Stomach (tissue), 9 donors: ENCODE measurements around the gene GAGE12J. TPM values are rescaled to one million over a fixed set of nuclear protein-coding genes. Genes with fewer than 3 reads are reported as not detected.

ENCODE experiments used
- DNase-seq, 2 donors: peaks; one replicate each; pipeline versions ENCODE4 v3.0.0 to v3.0.0-alpha.2; 2013 to 2019
- H3K27ac ChIP-seq, 5 donors: fragments of 200-600 bp in 4 of 5; sonication (generic) in 4 of 5; one replicate each; pipeline ENCODE4 v1.5.1; 2013 to 2019; ENCODE audit warnings: mild to moderate bottlenecking in 1 of 5, moderate library complexity in 1 of 5
- H3K27me3 ChIP-seq, 3 donors: fragments of 200-600 bp; sonication (generic); one replicate each; pipeline ENCODE4 v1.5.1; 2017 to 2019; ENCODE audit warnings: mixed run types in 1 of 3
- H3K36me3 ChIP-seq, 4 donors: fragments of 200-600 bp; sonication (generic); 1 replicate in 3 of 4; 2 replicates in 1 of 4; pipeline ENCODE4 v1.5.1; 2016 to 2019
- H3K4me1 ChIP-seq, 4 donors: fragments of 200-600 bp; sonication (generic); one replicate each; pipeline ENCODE4 v1.5.1; 2016 to 2019
- H3K4me3 ChIP-seq, 4 donors: fragments of 200-600 bp; sonication (generic) in 3 of 4; one replicate each; pipeline ENCODE4 v1.5.1; 2016 to 2019; ENCODE audit warnings: mild to moderate bottlenecking in 1 of 4
- H3K9me3 ChIP-seq, 4 donors: fragments of 200-600 bp; sonication (generic); one replicate each; pipeline ENCODE4 v1.5.1; 2016 to 2019
- EP300 ChIP-seq: sonication (generic); formaldehyde crosslinking; IDR thresholded peaks from one replicate; pipeline ENCODE4 v1.6.1; 2017; ENCODE audit warnings: antibody characterized with exemption
- POLR2A ChIP-seq, 4 donors: fragments of 450-650 bp; IDR thresholded peaks; one replicate each; pipeline ENCODE4 v1.6.1; 2016; ENCODE audit warnings: antibody characterized with exemption in 4 of 4, control low read depth in 2 of 4, mild to moderate bottlenecking in 1 of 4, moderate library complexity in 1 of 4
- POLR2AphosphoS5 ChIP-seq, 3 donors: sonication (generic); formaldehyde crosslinking; IDR thresholded peaks; one replicate each; pipeline ENCODE4 v1.6.1; 2016; ENCODE audit warnings: antibody characterized with exemption in 3 of 3
- WGBS, 5 donors: extraction: QIAGEN DNeasy Blood & Tissue Kit in 3 of 5; methylation state at CpG; one replicate each; pipeline versions ENCODE4 v1.1.5 to v1.1.7; 2013 to 2018; 5-methylcytosine and 5-hydroxymethylcytosine counted together
- intact Hi-C: fragments of 100-400 bp; cut with DNase I; formaldehyde crosslinking; loops from one replicate; pipeline ENCODE4 v1.15.1; 2023; ENCODE audit warnings: low total_unique reads
- polyA plus RNA-seq, 3 donors: library from polyadenylated mRNA; stranded (reverse); fragments of 200-250 nt; gene quantifications; one replicate each; pipeline ENCODE4 v1.2.3, GENCODE V29; 2013
- total RNA-seq, 5 donors: library from RNA; depleted of rRNA; stranded (reverse); fragments of >200 nt; gene quantifications; one replicate each; pipeline versions ENCODE4 v1.1.0 to v1.2.3, GENCODE V29; 2014 to 2016
- TF ChIP-seq, protein P1 (sequence below), 7 experiments: fragments of 450-650 bp in 4 of 7; fragments of 200-600 bp in 3 of 7; sonication (generic) in 3 of 7; IDR thresholded peaks; one replicate each; pipeline ENCODE4 v1.5.1; 2016 to 2019; ENCODE audit warnings: antibody characterized with exemption in 7 of 7, control low read depth in 2 of 7, mild to moderate bottlenecking in 1 of 7
- donor health status: healthy with polysubstance abuse.
- donor health status: Bipolar disorder and iron deficiency.
- donor health status: healthy.

GAGE12J gene
- total and polyA plus RNA-seq, 8 donors, result not detected

DNA sequence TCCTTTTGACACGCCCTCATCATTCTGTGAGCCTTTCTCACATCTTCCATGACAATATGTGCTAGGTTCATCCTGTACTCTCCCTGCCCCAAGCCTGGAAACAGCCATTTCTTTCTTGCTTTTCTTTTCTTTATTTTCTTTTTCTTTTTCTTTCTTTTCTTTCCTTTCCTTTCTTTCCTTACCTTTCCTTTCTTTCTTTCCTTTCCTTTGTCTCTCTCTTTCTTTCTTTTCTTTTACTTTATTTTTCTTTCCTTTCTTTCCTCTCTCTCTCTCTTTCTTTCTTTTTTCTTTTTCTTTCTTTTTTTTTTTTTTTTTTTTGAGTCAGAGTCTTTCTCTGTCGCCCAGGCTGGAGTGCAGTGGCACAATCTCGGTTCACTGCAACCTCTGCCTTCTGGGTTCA, 37.6 kb upstream of the GAGE12J start:
- Histone ChIP-seq H3K4me1 (peaks cover 0 to 5% (median 0%) of the 10 kb centered on the region in 4 donors), H3K4me3 (no peak overlapping the region), H3K9me3 (no peaks in the 10 kb centered on the region), H3K27ac (no peak overlapping the region), H3K36me3 (peaks cover 0 to 12% (median 5%) of the 10 kb centered on the region in 4 donors), H3K27me3 (peaks cover 0 to 8% (median 0%) of the 10 kb centered on the region in 3 donors)
- WGBS, 5 donors, result 73 to 100% (median 82%) methylated on average over 2 to 3 of the region's 3 CpGs
- TF ChIP-seq EP300 (no peak), POLR2AphosphoS5 (IDR thresholded peaks at IDR 0.05) (no peak), POLR2A (IDR thresholded peaks at IDR 0.05) (no peak)
- TF ChIP-seq, protein P1, sequence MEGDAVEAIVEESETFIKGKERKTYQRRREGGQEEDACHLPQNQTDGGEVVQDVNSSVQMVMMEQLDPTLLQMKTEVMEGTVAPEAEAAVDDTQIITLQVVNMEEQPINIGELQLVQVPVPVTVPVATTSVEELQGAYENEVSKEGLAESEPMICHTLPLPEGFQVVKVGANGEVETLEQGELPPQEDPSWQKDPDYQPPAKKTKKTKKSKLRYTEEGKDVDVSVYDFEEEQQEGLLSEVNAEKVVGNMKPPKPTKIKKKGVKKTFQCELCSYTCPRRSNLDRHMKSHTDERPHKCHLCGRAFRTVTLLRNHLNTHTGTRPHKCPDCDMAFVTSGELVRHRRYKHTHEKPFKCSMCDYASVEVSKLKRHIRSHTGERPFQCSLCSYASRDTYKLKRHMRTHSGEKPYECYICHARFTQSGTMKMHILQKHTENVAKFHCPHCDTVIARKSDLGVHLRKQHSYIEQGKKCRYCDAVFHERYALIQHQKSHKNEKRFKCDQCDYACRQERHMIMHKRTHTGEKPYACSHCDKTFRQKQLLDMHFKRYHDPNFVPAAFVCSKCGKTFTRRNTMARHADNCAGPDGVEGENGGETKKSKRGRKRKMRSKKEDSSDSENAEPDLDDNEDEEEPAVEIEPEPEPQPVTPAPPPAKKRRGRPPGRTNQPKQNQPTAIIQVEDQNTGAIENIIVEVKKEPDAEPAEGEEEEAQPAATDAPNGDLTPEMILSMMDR (IDR thresholded peaks at IDR 0.05), result no peak
- DNase-seq, result no peak
- intact Hi-C loops, result loop anchor here (10.0 kb wide), 1 partner anchor 481 kb away; no protein-coding TSS in a partner anchor

DNA sequence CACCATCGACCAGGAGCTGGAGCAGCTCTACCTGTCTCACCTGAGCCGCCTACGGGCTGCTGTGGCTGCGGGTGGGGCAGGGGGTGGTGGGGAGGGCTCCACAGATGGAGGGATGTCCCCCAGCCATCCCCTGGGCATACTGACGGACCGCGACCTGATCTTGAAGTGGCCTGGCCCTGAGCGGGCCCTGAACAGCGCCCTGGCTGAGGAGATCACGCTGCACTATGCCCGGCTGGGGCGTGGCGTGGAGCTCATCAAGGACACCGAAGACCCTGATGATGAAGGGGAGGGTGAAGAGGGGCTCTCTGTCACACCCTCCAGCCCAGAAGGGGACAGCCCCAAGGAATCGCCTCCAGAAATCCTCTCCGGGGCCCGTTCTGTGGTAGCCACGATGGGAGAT, 35.7 kb upstream of the GAGE12J start:
- Histone ChIP-seq H3K4me3 (no peak overlapping the region), H3K9me3 (no peaks in the 10 kb centered on the region), H3K27ac (no peak overlapping the region), H3K36me3 (peaks cover 0 to 12% (median 5%) of the 10 kb centered on the region in 4 donors), H3K4me1 (peaks cover 0 to 5% (median 0%) of the 10 kb centered on the region in 4 donors), H3K27me3 (peaks cover 0 to 16% (median 0%) of the 10 kb centered on the region in 3 donors)
- DNase-seq, result no peak
- TF ChIP-seq POLR2A (IDR thresholded peaks at IDR 0.05), result no peak
- TF ChIP-seq EP300, result no peak
- TF ChIP-seq, protein P1 (IDR thresholded peaks at IDR 0.05), result no peak
- no peak for TF ChIP-seq POLR2AphosphoS5 (IDR thresholded peaks at IDR 0.05)
- intact Hi-C loops, result loop anchor here (10.0 kb wide), 1 partner anchor 479 kb away; no protein-coding TSS in a partner anchor
- 85 to 96% (median 90%) methylated on average over 4 to 18 of the region's 18 CpGs for WGBS, 5 donors

DNA sequence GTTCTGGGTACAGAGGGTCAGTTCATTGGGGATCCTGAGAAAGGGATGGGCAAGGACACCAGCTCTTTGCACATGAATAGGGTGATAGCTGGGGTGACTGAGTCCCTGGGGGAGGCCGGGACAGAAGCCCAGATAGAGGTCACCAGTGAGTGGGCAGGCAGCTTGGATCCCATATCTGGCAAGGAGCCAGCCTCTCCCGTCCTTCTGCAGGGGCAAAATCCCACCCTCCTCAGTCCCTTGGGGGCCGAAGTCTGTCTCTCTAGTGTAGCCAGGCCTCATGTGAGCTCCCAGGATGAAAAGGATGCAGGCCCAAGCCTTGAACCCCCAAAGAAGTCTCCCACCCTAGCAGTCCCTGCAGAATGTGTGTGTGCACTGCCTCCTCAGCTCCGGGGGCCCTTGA, 35.3 kb upstream of the GAGE12J start:
- intact Hi-C loops, result loop anchor here (10.0 kb wide), 1 partner anchor 478 kb away; no protein-coding TSS in a partner anchor
- TF ChIP-seq POLR2AphosphoS5 (IDR thresholded peaks at IDR 0.05), result no peak
- TF ChIP-seq POLR2A (IDR thresholded peaks at IDR 0.05), result no peak
- TF ChIP-seq, protein P1 (IDR thresholded peaks at IDR 0.05), result no peak
- TF ChIP-seq EP300, result no peak
- Histone ChIP-seq H3K27ac (no peak overlapping the region), H3K4me1 (peaks cover 0 to 5% (median 0%) of the 10 kb centered on the region in 4 donors), H3K4me3 (no peak overlapping the region), H3K36me3 (peaks cover 0 to 12% (median 5%) of the 10 kb centered on the region in 4 donors), H3K27me3 (peaks cover 0 to 19% (median 0%) of the 10 kb centered on the region in 3 donors), H3K9me3 (no peaks in the 10 kb centered on the region)
- DNase-seq, result no peak
- 57 to 100% (median 68%) methylated on average over 1 to 4 of the region's 4 CpGs for WGBS, 5 donors

DNA sequence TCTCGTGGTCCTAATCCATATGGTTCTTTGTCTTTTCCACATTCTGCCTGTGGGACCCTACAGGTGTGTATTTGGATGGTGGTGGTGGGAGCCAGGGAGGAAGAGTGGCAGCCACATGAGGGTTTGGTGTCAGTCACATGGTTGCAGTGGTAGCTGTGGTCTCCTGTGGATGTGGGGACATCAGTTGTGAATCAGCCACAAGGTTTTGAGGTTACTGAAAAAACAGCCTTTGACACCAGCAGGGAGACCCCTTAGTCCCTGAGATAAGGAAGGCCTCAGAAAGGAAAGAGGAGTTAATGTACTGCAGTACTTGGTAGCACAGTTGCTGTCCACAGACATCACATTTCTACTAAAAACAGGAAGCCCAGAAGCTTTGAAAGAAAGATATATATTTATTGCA, 34.2 kb upstream of the GAGE12J start:
- H3K27ac ChIP-seq, result no peak overlapping the region
- 74 to 100% (median 92%) methylated on average over 1 of the region's 1 CpG for WGBS, 5 donors
- H3K4me1 ChIP-seq, result peaks cover 0 to 2% (median 0%) of the 10 kb centered on the region in 4 donors
- no peak for DNase-seq
- H3K36me3 ChIP-seq, result peaks cover 0 to 12% (median 5%) of the 10 kb centered on the region in 4 donors
- peaks cover 0 to 23% (median 0%) of the 10 kb centered on the region in 3 donors for H3K27me3 ChIP-seq
- no peak overlapping the region for H3K4me3 ChIP-seq
- intact Hi-C loops, result loop anchor here (10.0 kb wide), 1 partner anchor 477 kb away; no protein-coding TSS in a partner anchor
- no peaks in the 10 kb centered on the region for H3K9me3 ChIP-seq
- TF ChIP-seq POLR2AphosphoS5 (IDR thresholded peaks at IDR 0.05) (no peak), EP300 (no peak), POLR2A (IDR thresholded peaks at IDR 0.05) (no peak)
- TF ChIP-seq, protein P1 (IDR thresholded peaks at IDR 0.05), result no peak
